Measurements from ENCODE around the gene ACER3.

ACER3 gene

GRCh38 chr11:76990628-76991027 is 129.9 kb downstream of the ACER3 start:
- Histone ChIP-seq H3K4me1 (ENCODE audit: control insufficient read depth in 1 of 2, insufficient read depth in 1 of 2, low read depth in 1 of 2, low read length in 1 of 2) (no peaks in the 10 kb centered on the region), H3K27ac (no peak overlapping the region), H3K36me3 (peaks cover 47% of the 10 kb centered on the region), H3K27me3 (no peaks in the 10 kb centered on the region), H3K4me3 (ENCODE audit: low read depth in 1 of 2, low read length in 1 of 2) (no peak overlapping the region), H3K9me3 (no peaks in the 10 kb centered on the region)
- no peak for TF ChIP-seq CTCF (IDR thresholded peaks at IDR 0.05)

GRCh38 chr11:76995081-76995576 is 134.4 kb downstream of the ACER3 start:
- peaks cover 44% of the 10 kb centered on the region for H3K36me3 ChIP-seq
- no peaks in the 10 kb centered on the region for H3K4me1 ChIP-seq (ENCODE audit: control insufficient read depth in 1 of 2, insufficient read depth in 1 of 2, low read depth in 1 of 2, low read length in 1 of 2)
- no peak overlapping the region for H3K4me3 ChIP-seq (ENCODE audit: low read depth in 1 of 2, low read length in 1 of 2)
- TF ChIP-seq CTCF (IDR thresholded peaks at IDR 0.05), result no peak
- no peak overlapping the region for H3K27ac ChIP-seq
- H3K27me3 ChIP-seq, result no peaks in the 10 kb centered on the region
- H3K9me3 ChIP-seq, result no peaks in the 10 kb centered on the region

GRCh38 chr11:76997512-76997911 is 136.8 kb downstream of the ACER3 start:
- Histone ChIP-seq H3K9me3 (no peaks in the 10 kb centered on the region), H3K36me3 (peaks cover 32% of the 10 kb centered on the region), H3K4me3 (ENCODE audit: low read depth in 1 of 2, low read length in 1 of 2) (no peak overlapping the region), H3K4me1 (ENCODE audit: control insufficient read depth in 1 of 2, insufficient read depth in 1 of 2, low read depth in 1 of 2, low read length in 1 of 2) (no peaks in the 10 kb centered on the region), H3K27ac (no peak overlapping the region), H3K27me3 (no peaks in the 10 kb centered on the region)
- no peak for TF ChIP-seq CTCF (IDR thresholded peaks at IDR 0.05)

- Histone ChIP-seq H3K4me1 (ENCODE audit: control insufficient read depth in 1 of 2, insufficient read depth in 1 of 2, low read depth in 1 of 2, low read length in 1 of 2) (no peaks in the 10 kb centered on the region), H3K4me3 (ENCODE audit: low read depth in 1 of 2, low read length in 1 of 2) (no peak overlapping the region), H3K27ac (no peak overlapping the region), H3K36me3 (peaks cover 14% of the 10 kb centered on the region), H3K9me3 (no peaks in the 10 kb centered on the region), H3K27me3 (no peaks in the 10 kb centered on the region)
- TF ChIP-seq CTCF (IDR thresholded peaks at IDR 0.05), result no peak
Measured at GRCh38 chr11:76999597-76999996, 138.9 kb downstream of the ACER3 start.

- Histone ChIP-seq H3K27ac (no peak overlapping the region), H3K4me3 (ENCODE audit: low read depth in 1 of 2, low read length in 1 of 2) (no peak overlapping the region), H3K4me1 (ENCODE audit: control insufficient read depth in 1 of 2, insufficient read depth in 1 of 2, low read depth in 1 of 2, low read length in 1 of 2) (no peaks in the 10 kb centered on the region), H3K9me3 (no peaks in the 10 kb centered on the region), H3K36me3 (peaks cover 13% of the 10 kb centered on the region), H3K27me3 (no peaks in the 10 kb centered on the region)
- TF ChIP-seq CTCF (IDR thresholded peaks at IDR 0.05), result no peak
Measured at GRCh38 chr11:77001613-77002012, 140.9 kb downstream of the ACER3 start.

GRCh38 chr11:77002776-77003175 is 142.1 kb downstream of the ACER3 start:
- Histone ChIP-seq H3K4me3 (ENCODE audit: low read depth in 1 of 2, low read length in 1 of 2) (no peak overlapping the region), H3K4me1 (ENCODE audit: control insufficient read depth in 1 of 2, insufficient read depth in 1 of 2, low read depth in 1 of 2, low read length in 1 of 2) (no peaks in the 10 kb centered on the region), H3K27ac (no peak overlapping the region), H3K9me3 (no peaks in the 10 kb centered on the region), H3K27me3 (no peaks in the 10 kb centered on the region), H3K36me3 (peaks cover 13% of the 10 kb centered on the region)
- no peak for TF ChIP-seq CTCF (IDR thresholded peaks at IDR 0.05)
